ENCODE results near the gene POLA1.

DNA sequence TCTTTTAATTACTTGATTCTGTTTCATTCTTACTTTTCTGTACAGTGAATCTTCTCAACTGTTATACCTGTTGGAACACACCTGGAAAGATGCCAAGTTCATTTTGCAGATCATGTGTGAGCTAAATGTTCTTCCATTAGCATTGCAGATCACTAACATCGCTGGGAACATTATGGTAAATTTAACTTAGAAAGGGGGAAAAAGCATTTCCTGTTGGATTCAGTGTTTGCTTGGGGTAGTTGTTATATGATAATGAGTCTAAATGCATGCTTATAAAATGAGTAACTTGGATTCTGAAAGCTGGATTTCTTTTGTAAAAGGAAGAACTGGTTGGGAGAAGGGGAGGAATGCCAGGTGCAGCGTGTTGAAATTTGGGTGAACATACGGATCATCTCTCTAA lies 47.6 kb downstream of the POLA1 start:
- TF ChIP-seq EP300 (IDR thresholded peaks at IDR 0.05; ENCODE audit: borderline replicate concordance) (no peak), CREB1 (IDR thresholded peaks at IDR 0.05; ENCODE audit: low read depth) (no peak), TAF1 (IDR thresholded peaks at IDR 0.05; ENCODE audit: low read depth) (no peak), TCF12 (IDR thresholded peaks at IDR 0.05; ENCODE audit: low read depth) (no peak), RAD21 (IDR thresholded peaks at IDR 0.05; ENCODE audit: low read depth) (no peak), TEAD4 (IDR thresholded peaks at IDR 0.05) (no peak), YY1 (IDR thresholded peaks at IDR 0.05; ENCODE audit: low read depth) (no peak)
- TF ChIP-seq, protein P1, sequence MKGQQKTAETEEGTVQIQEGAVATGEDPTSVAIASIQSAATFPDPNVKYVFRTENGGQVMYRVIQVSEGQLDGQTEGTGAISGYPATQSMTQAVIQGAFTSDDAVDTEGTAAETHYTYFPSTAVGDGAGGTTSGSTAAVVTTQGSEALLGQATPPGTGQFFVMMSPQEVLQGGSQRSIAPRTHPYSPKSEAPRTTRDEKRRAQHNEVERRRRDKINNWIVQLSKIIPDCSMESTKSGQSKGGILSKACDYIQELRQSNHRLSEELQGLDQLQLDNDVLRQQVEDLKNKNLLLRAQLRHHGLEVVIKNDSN (IDR thresholded peaks at IDR 0.05), result no peak
- TF ChIP-seq, protein P2, sequence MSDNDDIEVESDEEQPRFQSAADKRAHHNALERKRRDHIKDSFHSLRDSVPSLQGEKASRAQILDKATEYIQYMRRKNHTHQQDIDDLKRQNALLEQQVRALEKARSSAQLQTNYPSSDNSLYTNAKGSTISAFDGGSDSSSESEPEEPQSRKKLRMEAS (IDR thresholded peaks at IDR 0.05), result no peak

Data from Ishikawa (cell line).